CD4-positive, alpha-beta memory T cell (primary cell): Measurements from ENCODE around the gene CLCN5. TPM values are rescaled to one million over a fixed set of nuclear protein-coding genes. Genes with fewer than 3 reads are reported as not detected.
A peak's percentile ranks its signal among the peaks of the same experiment; 100 is the strongest.

Experiments used
- CTCF ChIA-PET: fragments of 350-600 bp; sonication (Branson Sonifier 250); formaldehyde crosslinking; loops from one replicate; lab custom pipeline; 2021; ENCODE audit warnings: inconsistent platforms; ENCODE audit not compliant: partially characterized antibody; lab: Charles Lee
- POLR2A ChIA-PET: fragments of 350-600 bp; sonication (Branson Sonifier 250); formaldehyde crosslinking; loops from one replicate; lab custom pipeline; 2021; ENCODE audit not compliant: partially characterized antibody; lab: Charles Lee
- DNase-seq, 5 donors: peaks; one replicate each; pipeline versions ENCODE4 v3.0.0 to v3.0.0-alpha.2; 2020 to 2022; ENCODE audit warnings: mixed read lengths in 1 of 5
- H3K27ac ChIP-seq: one replicate; pipeline ENCODE4 v1.7.0; 2013; ENCODE audit warnings: low read depth, low read length
- H3K27me3 ChIP-seq: 2 replicates; pipeline ENCODE4 v1.7.0; 2013; ENCODE audit warnings: mild to moderate bottlenecking, low read length, moderate library complexity; ENCODE audit not compliant: insufficient read depth
- H3K36me3 ChIP-seq: 2 replicates; pipeline ENCODE4 v1.7.0; 2013; ENCODE audit warnings: mild to moderate bottlenecking, low read length, moderate library complexity; ENCODE audit not compliant: insufficient read depth
- H3K4me1 ChIP-seq: 2 replicates; pipeline ENCODE4 v1.7.0; 2013; ENCODE audit warnings: mild to moderate bottlenecking, low read length, moderate library complexity; ENCODE audit not compliant: insufficient read depth
- H3K4me3 ChIP-seq, 2 donors: one replicate each; pipeline ENCODE4 v1.7.0; 2013; ENCODE audit warnings: low read length in 2 of 2, mild to moderate bottlenecking in 1 of 2
- H3K9me3 ChIP-seq, 2 donors: one replicate each; pipeline ENCODE4 v1.7.0; 2013; ENCODE audit warnings: low read length in 2 of 2, control low read depth in 1 of 2; ENCODE audit not compliant: control insufficient read depth in 1 of 2
- H3K27ac Mint-ChIP-seq, 7 donors: one replicate each; pipeline ENCODE4 v1.8.0; 2020 to 2021; ENCODE audit warnings: mixed read lengths in 7 of 7, mild to moderate bottlenecking in 6 of 7, inconsistent platforms in 3 of 7, moderate library complexity in 3 of 7
- H3K27me3 Mint-ChIP-seq, 2 donors: one replicate each; pipeline ENCODE4 v1.8.0; 2020 to 2021; ENCODE audit warnings: mixed read lengths in 2 of 2
- H3K36me3 Mint-ChIP-seq, 2 donors: one replicate each; pipeline ENCODE4 v1.8.0; 2020 to 2021; ENCODE audit warnings: mixed read lengths in 2 of 2, inconsistent platforms in 1 of 2, mild to moderate bottlenecking in 1 of 2
- H3K4me1 Mint-ChIP-seq, 4 donors: one replicate each; pipeline ENCODE4 v1.8.0; 2020 to 2021; ENCODE audit warnings: mixed read lengths in 4 of 4, mild to moderate bottlenecking in 1 of 4
- H3K4me3 Mint-ChIP-seq, 8 donors: one replicate each; pipeline ENCODE4 v1.8.0; 2020 to 2021; ENCODE audit warnings: mixed read lengths in 8 of 8, mild to moderate bottlenecking in 7 of 8, moderate library complexity in 6 of 8, inconsistent platforms in 3 of 8
- H3K9me3 Mint-ChIP-seq, 8 donors: one replicate each; pipeline ENCODE4 v1.8.0; 2020 to 2021; ENCODE audit warnings: mixed read lengths in 8 of 8, mild to moderate bottlenecking in 5 of 8, inconsistent platforms in 3 of 8, moderate library complexity in 1 of 8
- intact Hi-C: fragments of 100-400 bp; cut with micrococcal nuclease; formaldehyde crosslinking; loops from one replicate; pipeline ENCODE4 v1.15.1; 2023
- polyA plus RNA-seq, 2 donors: library from polyadenylated mRNA; unstranded; fragments of 300-500 nt; fragmentation: Illumina TruSeq; gene quantifications; one replicate each; pipeline ENCODE4 v1.2.3, GENCODE V29; 2021
- total RNA-seq, 2 experiments: library from RNA; stranded (reverse); gene quantifications; one replicate each; pipeline ENCODE4 v1.2.3, GENCODE V29; 2021

CLCN5 gene
- total and polyA plus RNA-seq, 4 experiments from 2014 or later = 0.50 to 2.4 (median 1.3) TPM

DNA sequence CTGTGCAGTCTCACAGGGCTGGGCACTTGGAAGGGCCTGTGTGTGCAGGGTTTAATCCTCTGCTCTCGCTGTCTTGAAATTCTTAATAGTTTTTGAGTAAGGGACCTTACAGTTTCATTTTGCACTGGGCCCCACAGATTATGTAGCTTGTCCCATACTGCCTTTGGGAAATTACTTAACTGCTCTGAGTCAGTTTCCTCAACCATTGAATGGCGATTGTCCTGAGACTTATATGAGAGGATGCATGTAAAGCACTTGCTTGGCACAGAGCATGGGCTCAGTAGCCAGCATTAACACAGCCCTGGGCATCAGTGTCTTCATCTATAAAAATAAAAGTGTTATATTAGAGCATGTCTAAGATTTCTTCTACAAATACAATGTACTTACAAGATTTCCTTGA lies 55.8 kb downstream of the CLCN5 start:
- intact Hi-C loops = no loop called here
- H3K4me1 Mint-ChIP-seq = no peaks in the 10 kb centered on the region
- Histone ChIP-seq H3K27me3 (no peaks in the 10 kb centered on the region), H3K9me3 (no peaks in the 10 kb centered on the region), H3K36me3 (no peaks in the 10 kb centered on the region), H3K27ac (no peak overlapping the region), H3K4me3 (no peak overlapping the region), H3K4me1 (no peaks in the 10 kb centered on the region)
- H3K9me3 Mint-ChIP-seq = no peaks in the 10 kb centered on the region
- no peaks in the 10 kb centered on the region for H3K27me3 Mint-ChIP-seq
- H3K4me3 Mint-ChIP-seq = no peak overlapping the region
- no peaks in the 10 kb centered on the region for H3K36me3 Mint-ChIP-seq
- no peak for DNase-seq
- ChIA-PET POLR2A (no interaction called here), CTCF (no interaction called here)
- no peak overlapping the region for H3K27ac Mint-ChIP-seq

DNA sequence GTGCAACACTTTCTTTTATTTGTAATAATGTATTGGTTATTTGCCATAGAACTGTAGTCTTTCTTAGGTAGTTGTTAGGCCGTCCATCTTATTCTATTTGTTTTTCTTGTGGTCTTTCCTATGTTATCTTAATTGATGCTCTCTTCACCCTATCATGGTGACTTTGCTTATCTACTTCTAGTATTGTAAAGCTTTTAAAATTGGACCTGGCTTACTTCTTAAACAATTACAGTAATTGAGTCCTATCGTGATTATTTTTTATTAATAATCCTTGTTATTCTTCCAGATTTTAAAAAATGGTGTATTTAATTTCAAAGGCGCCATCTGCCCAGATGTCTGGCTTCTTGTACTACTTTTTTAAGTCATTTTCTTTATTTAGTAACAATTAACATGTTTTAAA lies 63.7 kb downstream of the CLCN5 start:
- Mint-ChIP-seq H3K36me3 (no peaks in the 10 kb centered on the region), H3K9me3 (no peaks in the 10 kb centered on the region), H3K4me3 (no peak overlapping the region), H3K27me3 (no peaks in the 10 kb centered on the region), H3K4me1 (no peaks in the 10 kb centered on the region), H3K27ac (no peak overlapping the region)
- H3K4me1 ChIP-seq = no peaks in the 10 kb centered on the region
- no peak for DNase-seq
- intact Hi-C loops = no loop called here
- ChIA-PET POLR2A (no interaction called here), CTCF (no interaction called here)
- no peak overlapping the region for H3K4me3 ChIP-seq
- no peak overlapping the region for H3K27ac ChIP-seq
- no peaks in the 10 kb centered on the region for H3K36me3 ChIP-seq
- H3K27me3 ChIP-seq = no peaks in the 10 kb centered on the region
- no peaks in the 10 kb centered on the region for H3K9me3 ChIP-seq

DNA sequence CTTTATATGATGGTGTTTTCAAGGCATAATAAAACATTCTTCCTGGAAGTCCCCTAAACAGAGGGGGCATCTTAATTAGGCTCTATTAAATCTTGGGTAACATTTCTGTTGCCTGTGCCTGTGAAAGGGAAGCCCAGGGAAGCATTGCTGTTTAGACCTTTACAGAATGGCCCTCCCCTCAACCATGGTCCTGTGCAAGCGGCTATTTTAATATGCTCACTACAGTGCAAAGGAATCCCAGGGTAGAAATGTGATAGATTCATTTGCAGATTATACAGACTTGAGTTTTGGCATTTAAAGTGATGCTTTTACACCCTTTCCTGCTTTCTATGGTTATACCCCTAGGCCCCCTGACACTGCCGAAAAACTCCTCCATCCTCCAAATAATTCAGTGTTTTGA lies 65.3 kb downstream of the CLCN5 start:
- H3K9me3 ChIP-seq = no peaks in the 10 kb centered on the region
- H3K27me3 ChIP-seq = no peaks in the 10 kb centered on the region
- DNase-seq = no peak
- no peaks in the 10 kb centered on the region for H3K36me3 ChIP-seq
- no peak overlapping the region for H3K27ac ChIP-seq
- no peaks in the 10 kb centered on the region for H3K9me3 Mint-ChIP-seq
- H3K36me3 Mint-ChIP-seq = no peaks in the 10 kb centered on the region
- ChIA-PET CTCF (no interaction called here), POLR2A (no interaction called here)
- no peak overlapping the region for H3K4me3 Mint-ChIP-seq
- H3K4me3 ChIP-seq = no peak overlapping the region
- no peaks in the 10 kb centered on the region for H3K27me3 Mint-ChIP-seq
- H3K4me1 ChIP-seq = no peaks in the 10 kb centered on the region
- H3K27ac Mint-ChIP-seq = no peak overlapping the region
- H3K4me1 Mint-ChIP-seq = no peaks in the 10 kb centered on the region
- intact Hi-C loops = no loop called here

DNA sequence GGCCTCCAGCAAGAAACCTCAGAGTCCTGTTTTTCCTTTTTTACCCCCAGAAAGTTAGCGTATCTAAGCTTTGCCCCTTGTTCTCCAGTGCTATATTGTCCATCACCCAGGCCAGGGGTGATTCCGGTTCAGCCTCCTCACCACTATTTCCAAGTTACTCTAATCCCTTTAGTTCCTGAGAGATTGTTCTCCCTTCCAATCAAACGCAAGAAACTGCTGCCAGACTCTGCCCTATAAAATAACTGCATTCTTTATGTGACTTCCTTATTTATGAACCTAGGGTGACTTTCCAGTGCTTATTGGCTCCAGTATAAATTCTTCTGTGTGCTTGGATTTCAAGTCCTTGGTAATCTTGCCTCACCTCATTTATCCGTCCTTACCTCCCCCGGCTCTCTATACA lies 65.7 kb downstream of the CLCN5 start:
- H3K27me3 Mint-ChIP-seq = no peaks in the 10 kb centered on the region
- H3K4me1 ChIP-seq = no peaks in the 10 kb centered on the region
- no peak overlapping the region for H3K27ac ChIP-seq
- H3K4me3 Mint-ChIP-seq = no peak overlapping the region
- intact Hi-C loops = no loop called here
- CTCF ChIA-PET = no interaction called here
- no peaks in the 10 kb centered on the region for H3K4me1 Mint-ChIP-seq
- H3K9me3 Mint-ChIP-seq = no peaks in the 10 kb centered on the region
- H3K27me3 ChIP-seq = no peaks in the 10 kb centered on the region
- POLR2A ChIA-PET = no interaction called here
- no peaks in the 10 kb centered on the region for H3K36me3 Mint-ChIP-seq
- no peak overlapping the region for H3K27ac Mint-ChIP-seq
- H3K36me3 ChIP-seq = no peaks in the 10 kb centered on the region
- no peaks in the 10 kb centered on the region for H3K9me3 ChIP-seq
- DNase-seq = no peak
- H3K4me3 ChIP-seq = no peak overlapping the region

DNA sequence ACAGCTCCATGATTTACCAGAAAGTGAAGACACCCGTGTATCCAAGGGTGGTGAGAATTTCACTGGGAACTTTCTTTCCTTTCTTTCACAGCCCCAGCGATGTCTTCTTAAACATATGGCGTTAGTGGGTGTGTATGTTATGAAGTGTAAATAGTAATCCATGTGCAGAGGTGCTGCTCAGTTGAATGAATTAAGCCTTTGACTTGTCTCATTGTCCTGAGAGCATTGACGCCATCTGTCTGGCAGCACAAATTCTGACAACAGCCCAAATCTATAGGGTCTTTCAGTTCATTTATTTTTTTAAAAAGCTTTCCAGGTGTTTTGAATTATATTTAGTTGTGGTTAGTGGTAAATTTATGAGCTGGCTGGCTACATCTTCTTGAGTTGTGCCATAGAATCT lies 69.4 kb downstream of the CLCN5 start:
- Histone ChIP-seq H3K36me3 (no peaks in the 10 kb centered on the region), H3K27me3 (no peaks in the 10 kb centered on the region), H3K4me1 (no peaks in the 10 kb centered on the region), H3K4me3 (no peak overlapping the region), H3K27ac (no peak overlapping the region), H3K9me3 (no peaks in the 10 kb centered on the region)
- no peak overlapping the region for H3K4me3 Mint-ChIP-seq
- DNase-seq = no peak
- no peak overlapping the region for H3K27ac Mint-ChIP-seq
- ChIA-PET CTCF (no interaction called here), POLR2A (no interaction called here)
- H3K4me1 Mint-ChIP-seq = no peaks in the 10 kb centered on the region
- H3K36me3 Mint-ChIP-seq = no peaks in the 10 kb centered on the region
- H3K27me3 Mint-ChIP-seq = no peaks in the 10 kb centered on the region
- intact Hi-C loops = no loop called here
- no peaks in the 10 kb centered on the region for H3K9me3 Mint-ChIP-seq

DNA sequence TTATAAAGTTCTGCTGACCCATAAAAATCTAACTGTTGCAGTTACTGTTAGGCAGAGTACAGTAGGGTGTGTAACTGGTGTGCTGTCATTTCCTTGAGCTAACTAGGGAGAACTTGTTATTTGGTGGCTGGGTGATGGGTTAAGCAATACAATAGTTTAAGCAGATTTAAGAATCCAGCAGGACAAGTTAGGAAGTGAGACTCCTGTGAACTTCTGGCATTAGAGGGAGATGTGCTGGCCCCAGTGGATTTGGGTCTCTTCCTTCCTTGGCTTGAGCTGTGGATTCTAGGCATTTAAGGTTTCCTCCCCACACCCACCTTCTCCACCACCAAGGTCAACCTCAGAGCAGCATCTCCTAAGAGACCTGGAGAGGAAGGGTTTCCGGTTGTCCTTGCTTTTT lies 70.5 kb downstream of the CLCN5 start:
- ChIA-PET POLR2A (no interaction called here), CTCF (no interaction called here)
- no peak overlapping the region for H3K27ac ChIP-seq
- no peak for DNase-seq
- no peaks in the 10 kb centered on the region for H3K9me3 ChIP-seq
- H3K4me1 Mint-ChIP-seq = no peaks in the 10 kb centered on the region
- H3K36me3 Mint-ChIP-seq = no peaks in the 10 kb centered on the region
- H3K27ac Mint-ChIP-seq = no peak overlapping the region
- no peaks in the 10 kb centered on the region for H3K9me3 Mint-ChIP-seq
- intact Hi-C loops = no loop called here
- H3K4me3 ChIP-seq = no peak overlapping the region
- H3K27me3 Mint-ChIP-seq = no peaks in the 10 kb centered on the region
- H3K36me3 ChIP-seq = no peaks in the 10 kb centered on the region
- no peak overlapping the region for H3K4me3 Mint-ChIP-seq
- H3K4me1 ChIP-seq = no peaks in the 10 kb centered on the region
- no peaks in the 10 kb centered on the region for H3K27me3 ChIP-seq

DNA sequence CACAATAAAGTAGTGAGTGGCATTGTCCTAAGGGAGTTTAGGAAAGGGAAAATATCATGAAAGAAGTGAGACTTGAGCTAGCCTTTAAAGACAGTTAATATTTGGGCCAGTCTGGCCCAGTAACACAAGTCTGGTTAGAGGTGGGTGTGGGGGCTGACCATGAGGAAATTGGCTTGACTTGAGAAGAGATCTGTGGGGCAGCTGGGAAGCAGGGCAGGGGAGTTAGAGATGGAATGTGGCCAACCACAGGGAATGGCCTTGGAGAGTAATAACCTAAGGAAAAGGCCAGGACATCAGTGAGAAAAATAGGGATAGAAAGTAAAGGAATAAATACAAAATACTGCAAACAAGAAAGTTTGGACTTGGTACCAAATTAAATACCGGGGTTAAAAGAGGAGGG lies 71.3 kb downstream of the CLCN5 start:
- Histone ChIP-seq H3K27ac (no peak overlapping the region), H3K4me1 (no peaks in the 10 kb centered on the region), H3K4me3 (no peak overlapping the region), H3K36me3 (no peaks in the 10 kb centered on the region), H3K9me3 (no peaks in the 10 kb centered on the region), H3K27me3 (no peaks in the 10 kb centered on the region)
- POLR2A ChIA-PET = no interaction called here
- DNase-seq = no peak
- H3K27me3 Mint-ChIP-seq = no peaks in the 10 kb centered on the region
- intact Hi-C loops = no loop called here
- CTCF ChIA-PET = no interaction called here
- H3K4me3 Mint-ChIP-seq = no peak overlapping the region
- H3K9me3 Mint-ChIP-seq = no peaks in the 10 kb centered on the region
- H3K4me1 Mint-ChIP-seq = no peaks in the 10 kb centered on the region
- H3K36me3 Mint-ChIP-seq = no peaks in the 10 kb centered on the region
- H3K27ac Mint-ChIP-seq = peak overlapping the region in 1 of 7 donors; percentile 49

DNA sequence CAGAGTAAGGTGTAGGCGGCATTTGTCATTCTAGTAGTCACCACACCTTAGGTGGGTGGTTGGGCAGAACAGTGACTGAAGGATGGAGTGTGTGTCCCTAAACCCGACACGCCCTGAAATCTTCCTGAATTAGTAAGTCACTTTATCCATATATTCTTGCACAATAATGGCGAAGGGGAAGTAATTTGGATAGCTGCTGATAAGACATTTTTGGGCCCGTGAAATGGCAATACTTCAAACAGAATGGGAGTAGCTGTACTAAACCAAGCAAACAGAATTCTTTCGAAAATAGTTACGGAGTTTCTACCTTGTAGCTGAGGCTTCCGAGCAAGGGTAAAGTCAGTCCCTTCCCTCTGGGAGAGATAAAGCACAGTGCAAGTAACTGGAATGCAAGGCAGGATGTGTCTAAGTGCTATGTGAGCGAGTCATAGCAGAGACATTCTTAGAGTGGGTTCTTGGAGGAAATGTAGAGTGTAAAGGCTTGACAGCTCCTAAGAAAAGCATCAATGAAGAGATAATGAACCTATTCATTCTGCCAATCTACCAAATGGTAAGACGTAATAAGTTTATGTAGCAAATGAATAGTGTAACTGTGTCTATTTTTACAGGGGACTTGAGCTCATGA lies 72.8 kb downstream of the CLCN5 start:
- intact Hi-C loops = no loop called here
- Histone ChIP-seq H3K9me3 (no peaks in the 10 kb centered on the region), H3K36me3 (no peaks in the 10 kb centered on the region), H3K27me3 (no peaks in the 10 kb centered on the region), H3K27ac (no peak overlapping the region), H3K4me3 (no peak overlapping the region), H3K4me1 (no peaks in the 10 kb centered on the region)
- no peaks in the 10 kb centered on the region for H3K36me3 Mint-ChIP-seq
- no peaks in the 10 kb centered on the region for H3K9me3 Mint-ChIP-seq
- POLR2A ChIA-PET = no interaction called here
- CTCF ChIA-PET = no interaction called here
- DNase-seq = no peak
- H3K27ac Mint-ChIP-seq = no peak overlapping the region
- H3K27me3 Mint-ChIP-seq = no peaks in the 10 kb centered on the region
- H3K4me3 Mint-ChIP-seq = no peak overlapping the region
- no peaks in the 10 kb centered on the region for H3K4me1 Mint-ChIP-seq
